HL-60/S4 treated with retinoic acid at 250 ng/mL for 4 days and 3 days (cell line): ENCODE data around the gene RAB3IL1.

Source experiments
- in situ Hi-C: fragments of 300-500 bp; cut with MboI; formaldehyde crosslinking; loops from 2 replicates; pipeline ENCODE4 v1.7.0; 2022; ENCODE audit warnings: low sequenced_read_pairs

RAB3IL1 gene

GRCh38 chr11:61919705-61920631 is 2.6 kb upstream of the RAB3IL1 start:
- in situ Hi-C loops = no loop called here

- in situ Hi-C loops = no loop called here
These were observed 1.8 kb upstream of the RAB3IL1 start for GRCh38 chr11:61918938-61919704.

GRCh38 chr11:61918251-61918937 is 1.0 kb upstream of the RAB3IL1 start:
- in situ Hi-C loops = no loop called here

GRCh38 chr11:61916737-61917333 is 531 bp downstream of the RAB3IL1 start:
- in situ Hi-C loops = no loop called here

GRCh38 chr11:61914471-61915171 is 2.7 kb downstream of the RAB3IL1 start:
- in situ Hi-C loops = no loop called here

GRCh38 chr11:61913699-61914395 is 3.5 kb downstream of the RAB3IL1 start:
- in situ Hi-C loops = no loop called here

- in situ Hi-C loops = no loop called here
These were observed 4.2 kb downstream of the RAB3IL1 start for GRCh38 chr11:61912991-61913698.

GRCh38 chr11:61912530-61912898 is 4.9 kb downstream of the RAB3IL1 start:
- in situ Hi-C loops = no loop called here

- in situ Hi-C loops = no loop called here
These were observed 5.5 kb downstream of the RAB3IL1 start for GRCh38 chr11:61911701-61912529.

GRCh38 chr11:61911128-61911700 is 6.2 kb downstream of the RAB3IL1 start:
- in situ Hi-C loops = no loop called here

- in situ Hi-C loops = no loop called here
These were observed 6.9 kb downstream of the RAB3IL1 start for GRCh38 chr11:61910187-61911127.

GRCh38 chr11:61908730-61909316 is 8.5 kb downstream of the RAB3IL1 start:
- in situ Hi-C loops = no loop called here

GRCh38 chr11:61907871-61908729 is 9.3 kb downstream of the RAB3IL1 start:
- in situ Hi-C loops = no loop called here

- in situ Hi-C loops = no loop called here
These were observed 10.1 kb downstream of the RAB3IL1 start for GRCh38 chr11:61907282-61907681.

- in situ Hi-C loops = no loop called here
These were observed 10.8 kb downstream of the RAB3IL1 start for GRCh38 chr11:61906522-61906909.
